ENCODE results near the gene PALM. TPM values are rescaled to one million over a fixed set of nuclear protein-coding genes. Genes with fewer than 3 reads are reported as not detected.

The PALM gene
- polyA plus RNA-seq, 1 donor (not counting 4 experiments of a cell fraction or from before 2014, with no cell fraction given), result not detected

DNA sequence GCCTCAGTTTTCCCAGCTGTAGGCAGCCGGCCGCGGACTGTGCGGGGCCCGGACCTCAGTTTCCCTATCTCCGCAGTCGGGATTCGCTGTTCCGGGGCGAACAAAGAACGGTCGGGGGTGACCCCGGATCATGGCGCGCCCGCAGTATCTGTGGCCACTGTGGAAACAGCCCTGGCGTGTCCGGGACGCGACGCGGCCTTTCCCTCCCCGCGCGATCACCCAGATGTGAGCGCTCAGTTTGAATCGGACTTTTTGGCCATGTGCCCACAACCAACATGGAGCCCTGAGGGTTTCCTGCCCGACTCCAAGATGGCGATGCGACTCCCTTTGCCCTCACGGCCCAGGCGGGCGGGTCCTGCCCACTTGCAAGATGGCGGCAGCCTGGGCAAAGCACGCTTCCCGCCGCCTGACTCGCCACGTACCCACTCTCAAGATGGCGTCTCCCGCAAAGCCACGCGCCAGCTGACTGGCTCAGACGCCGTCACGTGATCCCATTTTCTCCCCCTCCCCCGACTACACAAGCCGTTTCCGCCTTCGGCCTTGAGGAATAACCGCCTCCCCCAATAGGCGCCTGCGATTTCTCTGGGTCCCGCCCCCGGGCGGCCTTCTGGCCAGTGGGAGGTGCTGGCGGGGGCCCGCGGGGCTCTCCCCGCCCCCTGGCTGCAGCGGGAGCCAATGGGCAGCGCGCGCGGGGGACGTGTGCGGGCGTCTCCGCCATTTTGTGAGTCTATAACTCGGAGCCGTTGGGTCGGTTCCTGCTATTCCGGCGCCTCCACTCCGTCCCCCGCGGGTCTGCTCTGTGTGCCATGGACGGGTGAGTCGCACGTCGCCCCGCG, 88.2 kb downstream of the PALM start, which contains the start of gene PTBP1:
PTBP1 (plus strand) TSS at position 761 of the 836 bp plus-strand sequence; CDS start at position 807, 46 bp downstream.
- Histone ChIP-seq H3K27ac (ENCODE audit: control insufficient read depth, insufficient read depth, low read length) (peak within 1 kb of the TSS; percentile 73), H3K27me3 (ENCODE audit: control insufficient read depth, extremely low read depth, insufficient read depth, low read length) (no peaks in the 10 kb centered on the region), H3K4me2 (ENCODE audit: control insufficient read depth, extremely low read depth, insufficient read depth, low read depth, low read length) (peak within 1 kb of the TSS; percentile 96), H4K20me1 (ENCODE audit: control insufficient read depth, extremely low read depth, insufficient read depth, low read length) (peaks cover 36% of the 10 kb centered on the region), H3K9me3 (ENCODE audit: control insufficient read depth, low read depth, low read length) (no peaks in the 10 kb centered on the region), H3K79me2 (ENCODE audit: control insufficient read depth, insufficient read depth, low read length) (peaks cover 41% of the 10 kb centered on the region), H3K9me1 (ENCODE audit: control insufficient read depth, extremely low read depth, insufficient read depth, low read length) (no peaks in the 10 kb centered on the region), H3K9ac (ENCODE audit: control insufficient read depth, extremely low read depth, insufficient read depth, low read length) (peak within 1 kb of the TSS; percentile 91), H3K36me3 (ENCODE audit: control insufficient read depth in 2 of 2, extremely low read depth in 1 of 2, insufficient read depth in 2 of 2, low read length in 2 of 2) (peaks cover 10 to 29% of the 10 kb centered on the region in 2 experiments), H3K4me1 (ENCODE audit: control insufficient read depth, extremely low read depth, insufficient read depth, low read length) (peaks cover 31% of the 10 kb centered on the region), H3K4me3 (ENCODE audit: control insufficient read depth in 2 of 3, extremely low read depth in 1 of 3, insufficient read depth in 2 of 3, low read depth in 1 of 3, low read length in 3 of 3) (peak within 1 kb of the TSS; percentile 83 to 99 (median 91)), H2AFZ (ENCODE audit: control insufficient read depth, low read length) (peak within 1 kb of the TSS; percentile 85)
- peak; percentile 74 for FAIRE-seq
- dilution Hi-C loops (cut with MboI; ENCODE audit: extremely low pct_ligation_motif_present, low sequenced_read_pairs), result no loop called here
- peak; percentile 100 for DNase-seq (ENCODE audit: low read depth, low spot score)
- no peak for TF ChIP-seq EZH2 (IDR thresholded peaks at IDR 0.05; ENCODE audit: low read length)
- TF ChIP-seq, protein P1, sequence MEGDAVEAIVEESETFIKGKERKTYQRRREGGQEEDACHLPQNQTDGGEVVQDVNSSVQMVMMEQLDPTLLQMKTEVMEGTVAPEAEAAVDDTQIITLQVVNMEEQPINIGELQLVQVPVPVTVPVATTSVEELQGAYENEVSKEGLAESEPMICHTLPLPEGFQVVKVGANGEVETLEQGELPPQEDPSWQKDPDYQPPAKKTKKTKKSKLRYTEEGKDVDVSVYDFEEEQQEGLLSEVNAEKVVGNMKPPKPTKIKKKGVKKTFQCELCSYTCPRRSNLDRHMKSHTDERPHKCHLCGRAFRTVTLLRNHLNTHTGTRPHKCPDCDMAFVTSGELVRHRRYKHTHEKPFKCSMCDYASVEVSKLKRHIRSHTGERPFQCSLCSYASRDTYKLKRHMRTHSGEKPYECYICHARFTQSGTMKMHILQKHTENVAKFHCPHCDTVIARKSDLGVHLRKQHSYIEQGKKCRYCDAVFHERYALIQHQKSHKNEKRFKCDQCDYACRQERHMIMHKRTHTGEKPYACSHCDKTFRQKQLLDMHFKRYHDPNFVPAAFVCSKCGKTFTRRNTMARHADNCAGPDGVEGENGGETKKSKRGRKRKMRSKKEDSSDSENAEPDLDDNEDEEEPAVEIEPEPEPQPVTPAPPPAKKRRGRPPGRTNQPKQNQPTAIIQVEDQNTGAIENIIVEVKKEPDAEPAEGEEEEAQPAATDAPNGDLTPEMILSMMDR (optimal IDR thresholded peaks at IDR 0.05 in 1 of 3, IDR thresholded peaks at IDR 0.05 in 1 of 3, conservative IDR thresholded peaks at IDR 0.05 in 1 of 3; ENCODE audit: extremely low read depth in 1 of 3, insufficient read depth in 2 of 3, low read length in 3 of 3), result no peak

Other genes starting within 250 kb of the PALM start
- gene SHC2, start 247.9 kb upstream of the PALM start, polyA plus RNA-seq, result 2.2 to 9.9 TPM (median 2.5 TPM) in 3 replicates
- gene MADCAM1, start 212.4 kb upstream of the PALM start, polyA plus RNA-seq, result 0.05 to 0.12 TPM (median 0.07 TPM) in 3 replicates
- 1.4 to 3.3 TPM (median 1.9 TPM) in 3 replicates for gene TPGS1, start 201.4 kb upstream of the PALM start, polyA plus RNA-seq
- 47.5 to 72.0 TPM (median 48.6 TPM) in 3 replicates for gene CDC34, start 177.2 kb upstream of the PALM start, polyA plus RNA-seq
- gene GZMM, start 164.9 kb upstream of the PALM start, polyA plus RNA-seq, result not detected in 3 replicates
- gene BSG, start 136.3 kb upstream of the PALM start, polyA plus RNA-seq, result 388 to 552 TPM (median 537 TPM) in 3 replicates
- 0.13 to 0.56 TPM (median 0.26 TPM) in 3 replicates for gene HCN2, start 119.1 kb upstream of the PALM start, polyA plus RNA-seq
- gene POLRMT, start 75.4 kb upstream of the PALM start, polyA plus RNA-seq, result 20.9 to 53.6 TPM (median 33.3 TPM) in 3 replicates
- gene FGF22, start 69.1 kb upstream of the PALM start, polyA plus RNA-seq, result 0.05 TPM in 1 of 3 replicates, not detected in the others
- 8.2 to 30.0 TPM (median 14.8 TPM) in 3 replicates for gene RNF126, start 45.7 kb upstream of the PALM start, polyA plus RNA-seq
- 54.4 to 105 TPM (median 66.0 TPM) in 3 replicates for gene FSTL3, start 32.5 kb upstream of the PALM start, polyA plus RNA-seq
- gene PRSS57, start 13.5 kb upstream of the PALM start, polyA plus RNA-seq, result not detected in 3 replicates
- gene MISP, start 42.2 kb downstream of the PALM start, polyA plus RNA-seq, result 17.5 to 25.4 TPM (median 25.0 TPM) in 3 replicates
- gene PTBP1, start 88.5 kb downstream of the PALM start, polyA plus RNA-seq, result 117 to 180 TPM (median 130 TPM) in 3 replicates
- gene PLPPR3, start 113.0 kb downstream of the PALM start, polyA plus RNA-seq, result 0.02 to 0.08 TPM in 2 of 3 replicates, not detected in the other
- gene AZU1, start 118.9 kb downstream of the PALM start, polyA plus RNA-seq, result not detected in 3 replicates
- not detected in 3 replicates for gene PRTN3, start 132.1 kb downstream of the PALM start, polyA plus RNA-seq
- gene ELANE, start 143.4 kb downstream of the PALM start, polyA plus RNA-seq, result not detected in 3 replicates
- gene CFD, start 150.7 kb downstream of the PALM start, polyA plus RNA-seq, result 0.37 to 1.6 TPM (median 0.47 TPM) in 3 replicates
- 9.7 to 20.3 TPM (median 12.0 TPM) in 3 replicates for gene MED16, start 184.3 kb downstream of the PALM start, polyA plus RNA-seq
- not detected in 3 replicates for gene RNU6-9, start 184.5 kb downstream of the PALM start, polyA plus RNA-seq
- 33.5 to 48.0 TPM (median 47.9 TPM) in 3 replicates for gene R3HDM4, start 204.3 kb downstream of the PALM start, polyA plus RNA-seq
- gene KISS1R, start 208.4 kb downstream of the PALM start, polyA plus RNA-seq, result not detected in 3 replicates
- 2.6 to 3.4 TPM (median 3.1 TPM) in 3 replicates for gene ARID3A, start 217.1 kb downstream of the PALM start, polyA plus RNA-seq